Kidney epithelial cell (primary cell): ENCODE results near the gene CLECL1. TPM values are rescaled to one million over a fixed set of nuclear protein-coding genes. Genes with fewer than 3 reads are reported as not detected.

ENCODE experiments used
- DNase-seq: peaks from one replicate; pipeline ENCODE4 v3.0.0-alpha.2; 2010; ENCODE audit warnings: low read depth
- H3K27me3 ChIP-seq: 2 replicates; pipeline ENCODE4 v1.6.0; 2011; ENCODE audit warnings: low read length; ENCODE audit not compliant: control insufficient read depth, insufficient read depth
- H3K36me3 ChIP-seq: 2 replicates; pipeline ENCODE4 v1.5.1; 2011; ENCODE audit warnings: low read length; ENCODE audit not compliant: control insufficient read depth, insufficient read depth
- H3K4me3 ChIP-seq: 2 replicates; pipeline ENCODE4 v1.5.1; 2011; ENCODE audit warnings: low read depth, mild to moderate bottlenecking, control low read depth, low read length
- CTCF ChIP-seq: IDR thresholded peaks from 2 replicates; pipeline ENCODE4 v1.5.1; 2011; ENCODE audit warnings: mild to moderate bottlenecking, moderate library complexity, low read length, control low read depth, inconsistent platforms; ENCODE audit not compliant: insufficient read depth, poor library complexity, severe bottlenecking
- total RNA-seq: library from RNA; depleted of rRNA; stranded (reverse); fragments of >200 nt; gene quantifications from 2 replicates; pipeline ENCODE4 v1.2.3, GENCODE V29; 2015

Gene CLECL1
- total RNA-seq, 1 donor from 2014 or later = not detected

GRCh38 chr12:9762369-9762768 lies 29.5 kb upstream of the CLECL1 start:
- TF ChIP-seq CTCF = no peak
- DNase-seq = no peak
- no peak overlapping the region for H3K4me3 ChIP-seq
- H3K27me3 ChIP-seq = no peaks in the 10 kb centered on the region
- H3K36me3 ChIP-seq = no peaks in the 10 kb centered on the region

- H3K4me3 ChIP-seq = no peak overlapping the region
- DNase-seq = no peak
- no peaks in the 10 kb centered on the region for H3K36me3 ChIP-seq
- no peak for TF ChIP-seq CTCF
- H3K27me3 ChIP-seq = no peaks in the 10 kb centered on the region
These were observed 28.5 kb upstream of the CLECL1 start for GRCh38 chr12:9761419-9761781.

GRCh38 chr12:9760699-9761418 lies 28.0 kb upstream of the CLECL1 start, which contains the start of gene CD69:
Gene CD69, minus strand, starts transcription at chr12:9760901. Its CDS starts 81 bp downstream, at chr12:9760820.
- Histone ChIP-seq H3K27me3 (no peaks in the 10 kb centered on the region), H3K36me3 (no peaks in the 10 kb centered on the region), H3K4me3 (no peak within 1 kb of the TSS)
- DNase-seq = peak; percentile 49
- TF ChIP-seq CTCF = no peak

GRCh38 chr12:9760120-9760519 lies 27.2 kb upstream of the CLECL1 start:
- Histone ChIP-seq H3K36me3 (no peaks in the 10 kb centered on the region), H3K4me3 (no peak overlapping the region), H3K27me3 (no peaks in the 10 kb centered on the region)
- TF ChIP-seq CTCF = no peak
- DNase-seq = no peak

GRCh38 chr12:9759694-9760093 lies 26.8 kb upstream of the CLECL1 start:
- H3K4me3 ChIP-seq = no peak overlapping the region
- no peak for TF ChIP-seq CTCF
- no peaks in the 10 kb centered on the region for H3K36me3 ChIP-seq
- H3K27me3 ChIP-seq = no peaks in the 10 kb centered on the region
- no peak for DNase-seq

GRCh38 chr12:9758119-9758518 lies 25.2 kb upstream of the CLECL1 start:
- H3K27me3 ChIP-seq = no peaks in the 10 kb centered on the region
- H3K36me3 ChIP-seq = no peaks in the 10 kb centered on the region
- TF ChIP-seq CTCF = no peak
- DNase-seq = no peak
- no peak overlapping the region for H3K4me3 ChIP-seq
